Activated naive CD4-positive, alpha-beta T cell treated with anti-CD3 and anti-CD28 coated beads, Interleukin-2, amount 10 ng/mL, durations not matched to agents 7 days and 5 days (primary cell): ENCODE results near the gene NARS2.
A peak's percentile ranks its signal among the peaks of the same experiment; 100 is the strongest.
"Not testable (repeated sequence)": the region's sequence is repeated elsewhere in the genome, so short reads cannot be mapped to it uniquely, and the experiment has no call there.

Source experiments
- CTCF ChIA-PET: fragments of 350-600 bp; sonication (Branson Sonifier 250); formaldehyde crosslinking; loops from one replicate; lab custom pipeline; 2021; ENCODE audit warnings: antibody characterized with exemption; lab: Charles Lee
- DNase-seq: peaks from one replicate; pipeline ENCODE4 v3.0.0-alpha.2; 2020
- H3K27ac Mint-ChIP-seq: one replicate; pipeline ENCODE4 v1.8.0; 2021; ENCODE audit warnings: mild to moderate bottlenecking, moderate library complexity, mixed read lengths
- H3K27me3 Mint-ChIP-seq: one replicate; pipeline ENCODE4 v1.8.0; 2021; ENCODE audit warnings: mild to moderate bottlenecking, mixed read lengths
- H3K36me3 Mint-ChIP-seq: one replicate; pipeline ENCODE4 v1.8.0; 2021; ENCODE audit warnings: mixed read lengths
- H3K4me1 Mint-ChIP-seq: one replicate; pipeline ENCODE4 v1.8.0; 2021; ENCODE audit warnings: mixed read lengths
- H3K4me3 Mint-ChIP-seq: one replicate; pipeline ENCODE4 v1.8.0; 2021; ENCODE audit warnings: mild to moderate bottlenecking, moderate library complexity, mixed read lengths
- H3K9me3 Mint-ChIP-seq: one replicate; pipeline ENCODE4 v1.8.0; 2021; ENCODE audit warnings: mixed read lengths

Gene NARS2

DNA sequence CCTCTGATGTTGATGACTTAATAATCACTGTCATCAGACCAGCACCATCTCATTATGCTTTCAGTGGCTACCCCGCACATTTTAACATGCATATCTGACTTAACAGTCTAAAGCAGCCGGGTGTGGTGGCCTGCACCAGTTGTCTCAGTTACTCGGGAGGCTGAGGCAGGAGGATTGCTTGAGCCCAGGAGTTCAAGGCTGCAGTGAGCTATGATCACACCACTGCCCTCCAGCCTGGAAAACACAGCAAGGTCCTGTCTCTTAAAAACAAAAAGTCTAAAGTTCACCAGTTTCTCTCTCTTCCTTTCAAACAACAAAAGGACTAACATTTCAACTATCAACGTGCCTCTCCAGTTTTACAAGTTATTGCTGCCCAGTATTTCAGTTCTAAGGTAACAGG is 101.8 kb downstream of the NARS2 start:
- peaks cover 19% of the 10 kb centered on the region for H3K36me3 Mint-ChIP-seq
- no peak overlapping the region for H3K27ac Mint-ChIP-seq
- H3K9me3 Mint-ChIP-seq, result no peaks in the 10 kb centered on the region
- no peaks in the 10 kb centered on the region for H3K27me3 Mint-ChIP-seq
- CTCF ChIA-PET, result no interaction called here
- no peak overlapping the region for H3K4me3 Mint-ChIP-seq
- H3K4me1 Mint-ChIP-seq, result peaks cover 6% of the 10 kb centered on the region
- DNase-seq, result no peak

GRCh38 chr11:78472382-78472781 is 102.3 kb downstream of the NARS2 start:
- Mint-ChIP-seq H3K4me3 (no peak overlapping the region), H3K27me3 (no peaks in the 10 kb centered on the region), H3K36me3 (peaks cover 15% of the 10 kb centered on the region), H3K27ac (no peak overlapping the region), H3K4me1 (peaks cover 9% of the 10 kb centered on the region), H3K9me3 (no peaks in the 10 kb centered on the region)
- DNase-seq, result no peak
- CTCF ChIA-PET, result interaction anchor here (0.6 kb wide), 1 partner anchor 57 kb away, joined by 3 read pairs; no protein-coding TSS in a partner anchor

- peaks cover 13% of the 10 kb centered on the region for H3K4me1 Mint-ChIP-seq
- no peak overlapping the region for H3K27ac Mint-ChIP-seq
- DNase-seq, result no peak
- no peaks in the 10 kb centered on the region for H3K27me3 Mint-ChIP-seq
- H3K36me3 Mint-ChIP-seq, result peaks cover 10% of the 10 kb centered on the region
- CTCF ChIA-PET, result no interaction called here
- no peaks in the 10 kb centered on the region for H3K9me3 Mint-ChIP-seq
- H3K4me3 Mint-ChIP-seq, result no peak overlapping the region
Measured at GRCh38 chr11:78470861-78471442, 103.7 kb downstream of the NARS2 start.

- CTCF ChIA-PET, result no interaction called here
- H3K27ac Mint-ChIP-seq, result no peak overlapping the region
- no peaks in the 10 kb centered on the region for H3K27me3 Mint-ChIP-seq
- no peak for DNase-seq
- H3K36me3 Mint-ChIP-seq, result peaks cover 16% of the 10 kb centered on the region
- H3K9me3 Mint-ChIP-seq, result no peaks in the 10 kb centered on the region
- H3K4me3 Mint-ChIP-seq, result no peak overlapping the region
- H3K4me1 Mint-ChIP-seq, result peaks cover 22% of the 10 kb centered on the region
Measured at GRCh38 chr11:78469896-78470295, 104.8 kb downstream of the NARS2 start.

GRCh38 chr11:78467931-78468330 is 106.7 kb downstream of the NARS2 start:
- H3K9me3 Mint-ChIP-seq, result peaks cover 2% of the 10 kb centered on the region
- peaks cover 26% of the 10 kb centered on the region for H3K36me3 Mint-ChIP-seq
- H3K4me3 Mint-ChIP-seq, result no peak overlapping the region
- CTCF ChIA-PET, result no interaction called here
- no peak overlapping the region for H3K27ac Mint-ChIP-seq
- peaks cover 35% of the 10 kb centered on the region for H3K4me1 Mint-ChIP-seq
- no peaks in the 10 kb centered on the region for H3K27me3 Mint-ChIP-seq
- no peak for DNase-seq

DNA sequence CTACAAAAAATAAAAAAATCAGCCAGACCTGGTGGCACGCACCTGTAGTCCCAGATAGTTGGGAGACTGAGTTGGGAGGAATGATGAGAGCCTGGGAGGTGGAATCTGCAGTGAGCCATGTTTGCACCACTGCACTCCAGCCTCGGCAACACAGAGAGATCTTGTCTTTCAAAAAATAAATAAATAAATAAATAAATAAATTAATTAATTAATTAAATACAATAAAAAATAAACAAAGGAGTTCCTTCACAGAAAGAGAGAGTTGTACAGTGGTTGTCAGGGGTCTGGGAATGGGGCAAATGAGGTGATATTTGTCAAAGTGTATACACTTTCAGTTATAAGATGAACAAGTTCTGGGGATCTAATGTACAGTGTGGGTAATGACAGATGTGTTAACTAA is 107.3 kb downstream of the NARS2 start:
- H3K27ac Mint-ChIP-seq, result peak overlapping the region; percentile 68

GRCh38 chr11:78465169-78465942 is 109.3 kb downstream of the NARS2 start:
- peak; percentile 65 for DNase-seq

More for the DNA sequence above, 107.3 kb downstream of the NARS2 start:
- Mint-ChIP-seq H3K4me1 (peaks cover 35% of the 10 kb centered on the region), H3K27me3 (no peaks in the 10 kb centered on the region), H3K36me3 (peaks cover 26% of the 10 kb centered on the region), H3K9me3 (peaks cover 2% of the 10 kb centered on the region), H3K4me3 (no peak overlapping the region)
- CTCF ChIA-PET, result no interaction called here
- no peak for DNase-seq

GRCh38 chr11:78464787-78465168 is 109.9 kb downstream of the NARS2 start:
- H3K9me3 Mint-ChIP-seq, DNase-seq, H3K27me3 Mint-ChIP-seq, H3K4me3 Mint-ChIP-seq: not testable (repeated sequence)
- CTCF ChIA-PET, result interaction anchor here (1.0 to 1.9 kb wide), 5 partner anchors 12 to 46 kb away, joined by 3 to 6 read pairs (median 4); partner anchors contain the start of gene GAB2
- H3K36me3 Mint-ChIP-seq, result peaks cover 40% of the 10 kb centered on the region
- H3K27ac Mint-ChIP-seq, result peak overlapping the region; percentile 93
- peaks cover 38% of the 10 kb centered on the region for H3K4me1 Mint-ChIP-seq

More at GRCh38 chr11:78465169-78465942, 109.3 kb downstream of the NARS2 start:
- peak overlapping the region; percentile 37 for H3K4me3 Mint-ChIP-seq
- peak overlapping the region; percentile 93 for H3K27ac Mint-ChIP-seq
- H3K4me1 Mint-ChIP-seq, result peaks cover 38% of the 10 kb centered on the region
- CTCF ChIA-PET, result interaction anchor here (0.9 to 1.9 kb wide), 6 partner anchors 13 to 47 kb away, joined by 3 to 6 read pairs (median 4); partner anchors contain the start of gene GAB2
- H3K27me3 Mint-ChIP-seq, result no peaks in the 10 kb centered on the region
- peaks cover 2% of the 10 kb centered on the region for H3K9me3 Mint-ChIP-seq
- peaks cover 38% of the 10 kb centered on the region for H3K36me3 Mint-ChIP-seq

GRCh38 chr11:78460471-78460870 is 114.2 kb downstream of the NARS2 start:
- Mint-ChIP-seq H3K9me3 (peaks cover 2% of the 10 kb centered on the region), H3K4me3 (no peak overlapping the region), H3K27me3 (no peaks in the 10 kb centered on the region), H3K36me3 (peaks cover 36% of the 10 kb centered on the region), H3K27ac (no peak overlapping the region), H3K4me1 (peaks cover 22% of the 10 kb centered on the region)
- no peak for DNase-seq
- CTCF ChIA-PET, result no interaction called here

GRCh38 chr11:78459738-78460137 is 114.9 kb downstream of the NARS2 start:
- DNase-seq, result no peak
- H3K27ac Mint-ChIP-seq, result no peak overlapping the region
- H3K9me3 Mint-ChIP-seq, result peaks cover 2% of the 10 kb centered on the region
- H3K4me3 Mint-ChIP-seq, result no peak overlapping the region
- H3K4me1 Mint-ChIP-seq, result peaks cover 20% of the 10 kb centered on the region
- H3K27me3 Mint-ChIP-seq, result no peaks in the 10 kb centered on the region
- CTCF ChIA-PET, result no interaction called here
- H3K36me3 Mint-ChIP-seq, result peaks cover 35% of the 10 kb centered on the region

DNA sequence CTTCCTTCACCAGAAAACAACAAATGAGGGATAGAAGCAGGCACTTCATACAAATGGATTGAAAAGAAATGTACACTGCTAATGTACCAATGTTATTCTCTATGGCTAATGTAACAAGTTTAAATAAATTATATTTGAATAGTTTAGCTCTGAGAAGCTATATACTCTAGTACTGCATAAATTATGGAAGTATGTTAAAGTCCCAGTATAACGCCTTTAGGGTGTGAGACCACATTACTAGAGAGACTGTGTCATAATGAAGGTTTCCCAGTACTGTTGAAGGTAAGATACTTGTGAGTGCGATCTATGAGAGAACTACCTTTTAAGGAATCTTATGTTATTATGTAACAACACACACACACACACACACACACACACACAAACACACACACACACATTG is 117.2 kb downstream of the NARS2 start:
- H3K27ac Mint-ChIP-seq, result no peak overlapping the region
- H3K9me3 Mint-ChIP-seq, result no peaks in the 10 kb centered on the region
- CTCF ChIA-PET, result no interaction called here
- H3K4me1 Mint-ChIP-seq, result peaks cover 27% of the 10 kb centered on the region
- no peak for DNase-seq
- H3K27me3 Mint-ChIP-seq, result no peaks in the 10 kb centered on the region
- no peak overlapping the region for H3K4me3 Mint-ChIP-seq
- H3K36me3 Mint-ChIP-seq, result peaks cover 30% of the 10 kb centered on the region

DNA sequence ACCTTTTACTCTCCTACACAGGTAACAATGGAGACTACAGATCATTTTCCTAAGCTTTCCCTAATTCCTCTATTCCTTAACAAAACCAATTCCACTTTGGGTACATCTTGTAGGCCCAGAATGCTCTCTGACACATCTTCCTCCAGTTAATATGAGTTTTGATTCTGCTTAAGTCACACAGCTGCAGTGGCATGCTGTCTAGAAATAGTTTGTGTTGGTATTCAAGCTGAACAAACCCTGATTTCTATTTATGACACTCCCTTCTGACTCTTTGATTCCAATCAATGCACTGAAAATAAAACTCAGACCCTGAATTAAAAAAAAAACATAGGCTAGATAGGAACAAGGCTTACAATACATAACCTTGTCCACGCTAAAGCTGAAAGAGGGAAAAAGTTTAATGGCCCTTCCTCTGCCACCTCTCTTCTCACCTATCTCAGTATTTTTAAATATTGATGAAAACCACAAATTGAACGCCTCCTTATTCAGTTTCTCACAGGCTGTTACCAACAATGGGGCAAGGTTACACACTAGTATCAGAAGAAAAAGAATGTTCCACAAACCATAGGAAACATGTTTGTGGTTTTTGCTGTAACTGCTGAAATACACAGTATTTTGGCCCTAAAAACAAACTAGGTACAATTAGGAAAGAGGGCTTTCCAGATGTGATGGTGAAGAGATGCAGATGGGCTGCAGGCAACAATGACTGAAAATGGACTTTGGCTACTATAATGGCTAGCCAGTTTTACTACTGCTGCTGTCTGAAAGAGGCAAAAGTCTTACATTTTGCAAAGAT is 121.3 kb downstream of the NARS2 start:
- CTCF ChIA-PET, result interaction anchor here (1.2 to 2.3 kb wide), 2 partner anchors 12 to 111 kb away, joined by 3 to 6 read pairs; no protein-coding TSS in a partner anchor
- H3K36me3 Mint-ChIP-seq, result peaks cover 14% of the 10 kb centered on the region
- peaks cover 34% of the 10 kb centered on the region for H3K4me1 Mint-ChIP-seq
- no peaks in the 10 kb centered on the region for H3K27me3 Mint-ChIP-seq
- H3K27ac Mint-ChIP-seq, result peak overlapping the region; percentile 66
- no peak for DNase-seq
- H3K4me3 Mint-ChIP-seq, result no peak overlapping the region
- H3K9me3 Mint-ChIP-seq, result no peaks in the 10 kb centered on the region

DNA sequence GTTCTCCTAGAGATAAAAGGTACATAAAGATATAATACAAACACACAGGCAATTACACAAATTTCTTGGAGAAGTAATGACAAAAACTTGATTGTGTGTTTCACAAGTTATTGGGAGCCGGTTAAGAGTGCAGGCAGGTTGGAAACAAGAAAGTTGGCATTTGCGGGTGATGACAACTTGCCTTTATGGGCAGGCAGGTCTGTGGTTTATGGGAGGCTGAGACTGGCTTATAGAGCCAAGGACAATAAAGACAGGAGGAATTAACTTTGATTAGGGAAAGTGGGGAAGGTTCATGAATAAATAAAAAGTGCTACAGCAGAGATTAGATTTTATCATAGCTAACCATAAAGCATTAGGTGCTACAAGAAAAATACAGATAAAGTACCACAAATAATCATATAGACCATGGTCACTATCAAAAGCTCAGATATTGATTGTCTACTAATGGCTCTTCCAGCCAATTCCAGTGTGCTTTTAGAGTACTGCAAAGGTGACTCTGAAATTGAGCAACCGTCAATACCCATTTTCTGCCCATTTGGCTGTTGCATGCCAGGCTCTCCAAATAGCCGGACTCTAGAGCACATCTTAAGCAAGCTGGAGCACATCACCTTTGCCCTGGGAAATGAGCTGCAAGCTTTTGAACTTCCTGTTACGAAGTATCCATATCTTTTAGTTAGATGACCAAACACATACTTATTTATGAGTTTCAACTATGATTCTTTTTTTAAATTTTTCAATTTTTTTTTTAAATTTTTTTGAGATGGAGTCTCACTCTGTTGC is 123.1 kb downstream of the NARS2 start:
- no peak overlapping the region for H3K4me3 Mint-ChIP-seq
- H3K9me3 Mint-ChIP-seq, result no peaks in the 10 kb centered on the region
- CTCF ChIA-PET, result interaction anchor here (0.6 to 2.3 kb wide), 4 partner anchors 13 to 378 kb away, joined by 3 to 6 read pairs (median 4); no protein-coding TSS in a partner anchor
- no peak overlapping the region for H3K27ac Mint-ChIP-seq
- no peaks in the 10 kb centered on the region for H3K27me3 Mint-ChIP-seq
- peaks cover 34% of the 10 kb centered on the region for H3K4me1 Mint-ChIP-seq
- peaks cover 14% of the 10 kb centered on the region for H3K36me3 Mint-ChIP-seq
- no peak for DNase-seq
